Lower leg skin (tissue), 3 donors: ENCODE results near the gene ZNF160.

Experiments used
- POLR2A ChIP-seq, 2 donors: fragments of 450-650 bp; IDR thresholded peaks; one replicate each; pipeline ENCODE4 v1.6.1; 2016 to 2017; ENCODE audit warnings: antibody characterized with exemption in 2 of 2, mild to moderate bottlenecking in 1 of 2, moderate library complexity in 1 of 2
- TF ChIP-seq, protein P1 (sequence below), 3 donors: fragments of 450-650 bp; IDR thresholded peaks; one replicate each; pipeline ENCODE4 v1.5.1; 2016; ENCODE audit warnings: antibody characterized with exemption in 3 of 3, mild to moderate bottlenecking in 3 of 3, moderate library complexity in 2 of 3

DNA sequence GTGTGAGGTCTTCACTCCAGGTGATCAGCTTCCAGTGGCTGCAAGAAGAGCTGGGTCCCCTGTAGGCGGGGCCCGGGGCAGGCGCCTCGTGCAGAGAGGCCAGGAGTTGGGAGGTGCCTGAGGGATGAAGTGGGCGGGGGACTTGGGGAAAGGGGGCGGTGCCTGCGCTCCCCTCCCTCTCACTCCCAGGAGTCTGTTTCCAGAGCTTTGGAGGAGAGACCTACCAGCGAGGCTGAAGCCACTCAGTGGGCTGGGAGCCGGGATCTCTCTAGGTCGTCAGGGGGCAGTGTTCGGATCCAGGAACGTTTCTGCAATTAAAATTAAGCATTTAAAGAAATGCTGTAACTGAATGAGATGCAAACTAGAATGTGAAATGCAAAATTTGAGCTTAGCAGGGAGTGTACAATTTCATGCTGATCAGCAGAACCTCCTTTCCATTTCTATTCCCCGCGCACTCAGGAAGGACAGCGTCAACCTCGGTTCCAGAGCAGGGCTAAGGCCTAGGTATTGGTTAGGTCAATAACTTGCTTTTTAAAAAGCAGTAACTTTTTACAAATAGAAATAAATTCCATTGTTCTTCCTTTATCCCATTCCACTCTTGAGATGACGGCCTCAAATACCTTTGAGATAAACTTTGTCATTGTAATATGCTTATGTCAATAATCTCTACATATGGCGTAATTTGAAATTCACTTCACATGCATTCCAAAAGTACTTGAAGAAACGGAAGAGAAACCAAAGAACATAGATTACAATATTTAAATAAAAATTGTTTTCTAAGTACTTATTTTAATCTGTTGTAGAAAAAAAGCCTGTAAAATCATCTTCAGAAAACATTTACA is 11.6 kb downstream of the ZNF160 start:
- TF ChIP-seq, protein P1, sequence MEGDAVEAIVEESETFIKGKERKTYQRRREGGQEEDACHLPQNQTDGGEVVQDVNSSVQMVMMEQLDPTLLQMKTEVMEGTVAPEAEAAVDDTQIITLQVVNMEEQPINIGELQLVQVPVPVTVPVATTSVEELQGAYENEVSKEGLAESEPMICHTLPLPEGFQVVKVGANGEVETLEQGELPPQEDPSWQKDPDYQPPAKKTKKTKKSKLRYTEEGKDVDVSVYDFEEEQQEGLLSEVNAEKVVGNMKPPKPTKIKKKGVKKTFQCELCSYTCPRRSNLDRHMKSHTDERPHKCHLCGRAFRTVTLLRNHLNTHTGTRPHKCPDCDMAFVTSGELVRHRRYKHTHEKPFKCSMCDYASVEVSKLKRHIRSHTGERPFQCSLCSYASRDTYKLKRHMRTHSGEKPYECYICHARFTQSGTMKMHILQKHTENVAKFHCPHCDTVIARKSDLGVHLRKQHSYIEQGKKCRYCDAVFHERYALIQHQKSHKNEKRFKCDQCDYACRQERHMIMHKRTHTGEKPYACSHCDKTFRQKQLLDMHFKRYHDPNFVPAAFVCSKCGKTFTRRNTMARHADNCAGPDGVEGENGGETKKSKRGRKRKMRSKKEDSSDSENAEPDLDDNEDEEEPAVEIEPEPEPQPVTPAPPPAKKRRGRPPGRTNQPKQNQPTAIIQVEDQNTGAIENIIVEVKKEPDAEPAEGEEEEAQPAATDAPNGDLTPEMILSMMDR (IDR thresholded peaks at IDR 0.05): no peak
- TF ChIP-seq POLR2A (IDR thresholded peaks at IDR 0.05): no peak
